Measurements from ENCODE around the gene TDRD9.

DNA sequence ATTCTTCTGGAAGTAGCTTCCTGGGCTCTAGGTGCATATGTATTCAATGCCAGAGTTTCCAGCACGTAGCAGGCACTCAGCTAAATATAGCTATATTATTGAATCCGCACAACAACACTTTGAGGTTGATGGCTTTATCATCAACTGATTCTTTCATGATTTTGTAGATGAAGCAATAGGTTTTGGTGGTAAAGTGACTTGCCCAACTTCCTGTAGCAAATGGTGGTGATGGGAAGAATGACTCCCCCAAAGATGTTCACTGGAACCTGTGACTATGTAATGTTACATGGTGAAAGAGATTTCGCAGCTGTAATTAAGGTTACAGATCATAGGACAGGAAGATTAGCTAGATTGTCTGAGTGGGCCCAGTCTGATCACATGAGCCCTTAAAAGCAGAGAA, 3.2 kb downstream of the TDRD9 start:
- TF ChIP-seq, protein P1, sequence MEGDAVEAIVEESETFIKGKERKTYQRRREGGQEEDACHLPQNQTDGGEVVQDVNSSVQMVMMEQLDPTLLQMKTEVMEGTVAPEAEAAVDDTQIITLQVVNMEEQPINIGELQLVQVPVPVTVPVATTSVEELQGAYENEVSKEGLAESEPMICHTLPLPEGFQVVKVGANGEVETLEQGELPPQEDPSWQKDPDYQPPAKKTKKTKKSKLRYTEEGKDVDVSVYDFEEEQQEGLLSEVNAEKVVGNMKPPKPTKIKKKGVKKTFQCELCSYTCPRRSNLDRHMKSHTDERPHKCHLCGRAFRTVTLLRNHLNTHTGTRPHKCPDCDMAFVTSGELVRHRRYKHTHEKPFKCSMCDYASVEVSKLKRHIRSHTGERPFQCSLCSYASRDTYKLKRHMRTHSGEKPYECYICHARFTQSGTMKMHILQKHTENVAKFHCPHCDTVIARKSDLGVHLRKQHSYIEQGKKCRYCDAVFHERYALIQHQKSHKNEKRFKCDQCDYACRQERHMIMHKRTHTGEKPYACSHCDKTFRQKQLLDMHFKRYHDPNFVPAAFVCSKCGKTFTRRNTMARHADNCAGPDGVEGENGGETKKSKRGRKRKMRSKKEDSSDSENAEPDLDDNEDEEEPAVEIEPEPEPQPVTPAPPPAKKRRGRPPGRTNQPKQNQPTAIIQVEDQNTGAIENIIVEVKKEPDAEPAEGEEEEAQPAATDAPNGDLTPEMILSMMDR (IDR thresholded peaks at IDR 0.05; ENCODE audit: insufficient read depth, low read depth, low read length), result no peak
- no peak for TF ChIP-seq EZH2 (IDR thresholded peaks at IDR 0.05; ENCODE audit: insufficient read depth, low read length)
